GM19467 (cell line): ENCODE measurements around the gene PRPF38B.
"Not testable (repeated sequence)": the region's sequence is repeated elsewhere in the genome, so short reads cannot be mapped to it uniquely, and the experiment has no call there.

Experiments
- ATAC-seq: cut with Tn5 transposase; IDR thresholded peaks from one replicate; pipeline ENCODE4 v1.9.1; 2021; ENCODE audit warnings: mild to moderate bottlenecking, moderate library complexity; ENCODE audit not compliant: unreplicated experiment

Gene PRPF38B, protein sequence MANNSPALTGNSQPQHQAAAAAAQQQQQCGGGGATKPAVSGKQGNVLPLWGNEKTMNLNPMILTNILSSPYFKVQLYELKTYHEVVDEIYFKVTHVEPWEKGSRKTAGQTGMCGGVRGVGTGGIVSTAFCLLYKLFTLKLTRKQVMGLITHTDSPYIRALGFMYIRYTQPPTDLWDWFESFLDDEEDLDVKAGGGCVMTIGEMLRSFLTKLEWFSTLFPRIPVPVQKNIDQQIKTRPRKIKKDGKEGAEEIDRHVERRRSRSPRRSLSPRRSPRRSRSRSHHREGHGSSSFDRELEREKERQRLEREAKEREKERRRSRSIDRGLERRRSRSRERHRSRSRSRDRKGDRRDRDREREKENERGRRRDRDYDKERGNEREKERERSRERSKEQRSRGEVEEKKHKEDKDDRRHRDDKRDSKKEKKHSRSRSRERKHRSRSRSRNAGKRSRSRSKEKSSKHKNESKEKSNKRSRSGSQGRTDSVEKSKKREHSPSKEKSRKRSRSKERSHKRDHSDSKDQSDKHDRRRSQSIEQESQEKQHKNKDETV

GRCh38 chr1:108691942-108692723 is at the start of gene PRPF38B:
Gene PRPF38B (plus strand): TSS chr1:108692310. CDS start chr1:108692592, 282 bp downstream.
- peak; percentile 94 for ATAC-seq

GRCh38 chr1:108643492-108644335 is 48.4 kb upstream of the PRPF38B start:
- no peak for ATAC-seq

DNA sequence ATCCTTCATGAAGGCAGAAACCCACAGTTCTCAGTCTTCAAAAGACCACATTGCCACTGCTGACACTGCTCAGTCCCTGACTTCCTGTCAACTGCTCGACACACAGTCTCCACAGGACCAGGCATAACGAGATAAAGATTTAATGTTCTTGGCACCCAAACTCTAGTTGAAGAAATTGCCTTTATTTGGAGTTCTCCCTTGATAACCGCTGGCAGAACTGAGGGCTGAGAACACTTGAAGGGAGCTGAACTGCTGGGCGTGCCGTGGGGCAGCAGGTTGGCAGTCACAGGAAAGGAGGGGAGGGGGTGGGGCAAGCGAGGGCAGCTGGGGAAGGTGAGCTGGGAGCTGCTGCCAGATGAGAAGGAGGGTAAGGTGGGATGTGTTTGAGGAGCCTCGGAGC is 47.1 kb upstream of the PRPF38B start:
- no peak for ATAC-seq

DNA sequence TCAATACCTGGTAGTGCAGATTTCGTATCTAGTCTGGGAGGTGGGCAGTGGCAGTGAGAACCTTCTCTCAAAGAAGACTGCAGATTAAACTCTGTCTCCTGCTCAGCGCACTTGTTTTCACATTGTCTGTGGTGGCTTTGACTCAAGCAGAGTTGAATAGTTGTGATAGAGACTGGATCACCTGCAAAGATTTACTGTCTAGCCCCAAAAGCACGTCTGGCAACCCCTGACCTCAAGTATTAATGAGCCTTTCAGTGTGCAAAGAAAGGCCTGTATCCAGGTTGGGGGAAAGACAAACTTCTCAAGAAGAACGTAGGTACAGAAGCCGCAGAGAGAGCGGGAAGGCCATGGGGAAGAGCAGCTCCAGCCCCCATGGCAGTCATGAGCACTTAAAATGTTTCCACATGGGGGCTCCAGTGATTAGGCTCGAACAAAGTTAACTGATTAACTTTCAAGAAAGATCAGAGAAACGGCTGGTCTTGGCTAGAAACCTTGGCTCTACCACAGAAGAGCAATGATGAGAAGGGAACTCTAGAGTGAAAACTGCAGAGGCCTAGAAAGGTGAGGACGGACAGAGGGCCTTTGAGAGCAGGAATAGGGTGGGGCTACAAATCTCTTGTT is 46.4 kb upstream of the PRPF38B start:
- no peak for ATAC-seq

GRCh38 chr1:108646265-108646647 is 45.9 kb upstream of the PRPF38B start:
- no peak for ATAC-seq

DNA sequence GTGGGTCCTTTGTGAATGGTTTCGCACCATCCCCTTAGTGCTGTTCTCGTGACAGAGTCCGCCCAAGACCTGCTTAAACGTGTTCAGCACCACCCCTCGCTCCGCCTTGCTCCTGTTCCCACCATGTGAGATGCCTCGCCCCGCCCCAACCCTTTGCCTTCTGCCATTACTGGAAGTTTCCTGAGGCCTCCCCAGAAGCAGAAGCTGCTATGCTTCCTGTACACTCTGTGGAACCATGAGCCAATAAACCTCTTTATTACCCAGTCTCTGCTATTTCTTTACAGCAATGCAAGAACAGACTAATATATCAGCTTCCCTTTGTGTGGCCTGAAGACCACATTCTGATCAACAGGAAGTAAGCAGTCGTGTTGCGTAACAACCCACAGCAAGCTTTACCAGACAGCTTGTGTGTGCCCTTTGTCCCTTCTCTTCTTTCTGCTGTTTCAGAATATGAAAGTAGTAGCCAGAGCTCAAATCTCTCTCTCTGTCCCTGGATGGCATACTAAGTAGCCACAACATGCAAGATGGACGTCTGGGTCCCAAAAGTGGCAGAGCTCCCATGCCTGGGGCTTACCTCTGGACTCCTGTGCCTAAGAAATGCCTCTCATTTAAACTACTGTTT is 45.4 kb upstream of the PRPF38B start:
- peak; percentile 84 for ATAC-seq

GRCh38 chr1:108653431-108654105 is 38.5 kb upstream of the PRPF38B start:
- no peak for ATAC-seq

GRCh38 chr1:108657356-108658080 is 34.6 kb upstream of the PRPF38B start:
- no peak for ATAC-seq

- peak; percentile 83 for ATAC-seq
Observed at GRCh38 chr1:108661030-108661609, 31.0 kb upstream of the PRPF38B start, which contains the start of gene HENMT1. Gene HENMT1 (minus strand): TSS chr1:108661093. CDS start chr1:108659884, 1,209 bp downstream.

DNA sequence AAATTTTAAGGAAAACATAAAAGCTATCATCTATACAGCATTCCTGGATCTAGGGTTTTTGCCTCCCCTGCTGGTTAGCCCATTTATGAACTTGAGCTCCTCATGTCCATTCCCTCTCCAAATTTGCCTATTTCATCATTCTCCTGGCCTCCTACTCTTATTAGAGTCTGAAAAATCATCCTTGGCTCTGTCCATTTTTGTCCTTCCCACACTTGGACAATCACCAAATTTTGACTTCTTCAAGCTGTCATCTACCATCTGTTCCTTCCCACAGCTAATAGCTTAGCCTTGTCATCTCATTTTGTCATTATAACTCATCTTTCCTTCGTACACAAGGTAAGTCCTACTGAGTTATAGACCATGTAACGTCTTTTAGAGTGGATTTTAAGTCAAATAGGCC is 29.0 kb upstream of the PRPF38B start:
- ATAC-seq: no peak

GRCh38 chr1:108664481-108664880 is 27.6 kb upstream of the PRPF38B start:
- no peak for ATAC-seq

DNA sequence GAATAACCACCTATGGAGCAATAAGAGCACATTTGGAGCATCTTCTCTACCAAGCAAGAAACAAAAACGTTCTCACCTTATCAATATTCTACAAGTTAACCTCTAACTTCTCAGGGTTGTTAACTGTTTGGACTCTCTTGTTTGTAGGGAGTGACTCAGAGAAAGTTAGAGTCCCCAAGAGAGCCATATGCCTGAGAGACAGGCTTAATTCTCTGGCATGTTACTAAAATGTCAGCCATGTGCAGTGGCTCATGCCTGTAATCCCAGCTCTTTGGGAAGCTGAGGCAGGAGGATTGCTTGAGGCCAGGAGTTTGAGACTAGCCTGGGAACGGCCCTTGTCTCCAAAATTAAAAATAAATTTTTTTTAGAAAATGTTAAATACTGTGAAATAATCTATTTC is 27.0 kb upstream of the PRPF38B start:
- ATAC-seq: no peak

DNA sequence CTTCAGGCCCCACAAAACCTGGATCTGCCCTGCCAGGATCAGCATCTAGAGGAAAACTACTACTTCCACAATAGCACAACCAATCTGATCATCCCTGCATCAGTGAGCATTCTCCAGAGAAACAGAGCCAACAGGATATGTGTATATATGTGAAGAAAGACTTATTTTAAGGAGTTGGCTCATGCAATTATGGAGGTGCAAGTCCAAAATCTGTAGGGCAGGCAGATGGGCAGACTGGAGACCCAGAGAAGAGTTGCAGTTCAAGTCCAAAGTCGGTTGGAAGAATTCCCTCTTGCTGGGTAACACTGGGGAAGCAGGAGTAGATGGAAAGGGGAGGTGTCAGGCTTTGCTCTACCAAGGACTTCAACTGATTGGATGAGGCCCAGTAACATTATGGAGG is 26.3 kb upstream of the PRPF38B start:
- no peak for ATAC-seq

DNA sequence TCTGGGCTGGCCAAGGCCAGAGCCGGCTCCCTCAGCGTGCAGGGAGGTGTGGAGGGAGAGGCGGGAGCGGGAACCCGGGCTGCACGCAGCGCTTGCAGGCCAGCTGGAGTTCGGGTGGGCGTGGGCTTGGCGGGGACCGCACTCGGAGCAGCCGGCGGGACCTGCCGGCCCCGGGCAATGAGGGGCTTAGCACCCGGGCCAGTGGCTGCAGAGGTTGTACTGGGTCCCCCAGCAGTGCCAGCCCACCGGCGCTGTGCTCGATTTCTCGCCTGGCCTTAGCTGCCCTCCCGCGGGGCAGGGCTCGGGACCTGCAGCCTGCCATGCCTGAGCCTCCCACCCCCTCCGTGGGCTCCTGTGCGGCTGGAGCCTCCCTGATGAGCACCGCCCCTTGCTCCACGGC is 24.7 kb upstream of the PRPF38B start:
- not testable (repeated sequence) for ATAC-seq

GRCh38 chr1:108668777-108669176 is 23.3 kb upstream of the PRPF38B start:
- no peak for ATAC-seq

- ATAC-seq: no peak
Observed at GRCh38 chr1:108669679-108670078, 22.4 kb upstream of the PRPF38B start.

GRCh38 chr1:108670131-108670773 is 21.9 kb upstream of the PRPF38B start:
- no peak for ATAC-seq

DNA sequence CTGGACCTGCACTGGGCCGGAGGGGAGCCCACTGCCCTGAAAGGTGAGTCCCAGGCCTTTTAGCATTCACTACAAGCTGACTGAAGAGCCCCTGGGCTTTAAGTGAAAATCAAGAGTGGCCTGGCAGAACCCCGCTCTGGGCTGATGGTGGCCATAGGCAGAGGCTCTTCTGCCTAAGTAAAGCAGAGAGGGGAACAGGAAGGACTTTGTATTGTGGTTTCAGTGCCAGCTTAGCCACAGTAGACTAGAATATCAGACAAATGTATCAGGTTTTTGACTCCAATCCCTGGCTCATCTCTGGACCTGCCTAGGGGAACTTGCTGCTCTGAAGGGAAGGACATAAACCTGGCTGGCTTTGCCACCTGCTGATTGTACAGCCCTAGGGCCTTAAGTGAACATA is 21.0 kb upstream of the PRPF38B start:
- no peak for ATAC-seq
